ENCODE measurements around the gene LRRC56. TPM values are rescaled to one million over a fixed set of nuclear protein-coding genes. Genes with fewer than 3 reads are reported as not detected.

The LRRC56 gene
- total and polyA plus RNA-seq, 2 of the 13 experiments (the other 11 are each of a cell fraction or from before 2014, with no cell fraction given) = 0.11 to 0.29 TPM

- TF ChIP-seq SMYD3 (CRISPR knock-in tag; IDR thresholded peaks at IDR 0.05) (no peak), AKAP8 (CRISPR knock-in tag; IDR thresholded peaks at IDR 0.05) (peak; percentile 60; the same call in 1 of the 2 replicates), MYNN (CRISPR knock-in tag; IDR thresholded peaks at IDR 0.05; ENCODE audit: low read depth) (no peak), SNAPC5 (CRISPR knock-in tag; IDR thresholded peaks at IDR 0.05; ENCODE audit: borderline replicate concordance) (no peak), ZNF691 (CRISPR knock-in tag; IDR thresholded peaks at IDR 0.05; ENCODE audit: borderline replicate concordance, low read depth) (peak; percentile 28; the same call in 1 of the 2 replicates), KAT8 (CRISPR knock-in tag; IDR thresholded peaks at IDR 0.05) (no peak; the same call in 1 of the 2 replicates), HMG20B (CRISPR knock-in tag; conservative IDR thresholded peaks at IDR 0.05) (no peak), MLLT10 (CRISPR knock-in tag; IDR thresholded peaks at IDR 0.05) (no peak), ZBTB10 (CRISPR knock-in tag; IDR thresholded peaks at IDR 0.05; ENCODE audit: borderline replicate concordance) (no peak; the same call in 1 of the 2 replicates), PRDM15 (CRISPR knock-in tag; IDR thresholded peaks at IDR 0.05) (no peak), NFKBIZ (CRISPR knock-in tag; IDR thresholded peaks at IDR 0.05) (no peak), ZNF841 (CRISPR knock-in tag; IDR thresholded peaks at IDR 0.05; ENCODE audit: borderline replicate concordance) (no peak), STAG1 (CRISPR knock-in tag; IDR thresholded peaks at IDR 0.05) (no peak), KMT2B (CRISPR knock-in tag; IDR thresholded peaks at IDR 0.05) (no peak), KMT2A (CRISPR knock-in tag; IDR thresholded peaks at IDR 0.05) (no peak; the same call in 1 of the 2 replicates), ZNF343 (CRISPR knock-in tag; IDR thresholded peaks at IDR 0.05) (no peak), ZNF839 (CRISPR knock-in tag; IDR thresholded peaks at IDR 0.05; ENCODE audit: borderline replicate concordance) (no peak), ZNF326 (CRISPR knock-in tag; IDR thresholded peaks at IDR 0.05; ENCODE audit: borderline replicate concordance) (no peak), ZNF552 (CRISPR knock-in tag; IDR thresholded peaks at IDR 0.05; ENCODE audit: borderline replicate concordance) (no peak)
- TF ChIP-seq, protein P1, sequence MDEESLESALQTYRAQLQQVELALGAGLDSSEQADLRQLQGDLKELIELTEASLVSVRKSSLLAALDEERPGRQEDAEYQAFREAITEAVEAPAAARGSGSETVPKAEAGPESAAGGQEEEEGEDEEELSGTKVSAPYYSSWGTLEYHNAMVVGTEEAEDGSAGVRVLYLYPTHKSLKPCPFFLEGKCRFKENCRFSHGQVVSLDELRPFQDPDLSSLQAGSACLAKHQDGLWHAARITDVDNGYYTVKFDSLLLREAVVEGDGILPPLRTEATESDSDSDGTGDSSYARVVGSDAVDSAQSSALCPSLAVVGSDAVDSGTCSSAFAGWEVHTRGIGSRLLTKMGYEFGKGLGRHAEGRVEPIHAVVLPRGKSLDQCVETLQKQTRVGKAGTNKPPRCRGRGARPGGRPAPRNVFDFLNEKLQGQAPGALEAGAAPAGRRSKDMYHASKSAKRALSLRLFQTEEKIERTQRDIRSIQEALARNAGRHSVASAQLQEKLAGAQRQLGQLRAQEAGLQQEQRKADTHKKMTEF (CRISPR knock-in tag; IDR thresholded peaks at IDR 0.05) = peak; percentile 36; the same call in 1 of the 2 replicates
These were observed 32.0 kb downstream of the LRRC56 start (continued) for GRCh38 chr11:569158-569885.
